Effector memory CD4-positive, alpha-beta T cell (primary cell): ENCODE results near the gene SLC5A11.
"Not testable (repeated sequence)": the region's sequence is repeated elsewhere in the genome, so short reads cannot be mapped to it uniquely, and the experiment has no call there.

Experiments
- DNase-seq, 3 donors: peaks; one replicate each; pipeline ENCODE4 v3.0.0-alpha.2; 2020
- H3K27ac ChIP-seq: 2 replicates; pipeline ENCODE4 v1.7.0; 2013; ENCODE audit warnings: mild to moderate bottlenecking, low read length, moderate library complexity; ENCODE audit not compliant: insufficient read depth, poor library complexity, severe bottlenecking
- H3K27me3 ChIP-seq: replicated peaks from 2 replicates; pipeline ENCODE4 v1.7.0; 2013; ENCODE audit warnings: mild to moderate bottlenecking, low read length; ENCODE audit not compliant: insufficient read depth, control insufficient read depth, poor library complexity, severe bottlenecking
- H3K36me3 ChIP-seq: 2 replicates; pipeline ENCODE4 v1.7.0; 2013; ENCODE audit warnings: mild to moderate bottlenecking, low read length, moderate library complexity; ENCODE audit not compliant: control insufficient read depth, insufficient read depth
- H3K4me1 ChIP-seq: 2 replicates; pipeline ENCODE4 v1.7.0; 2013; ENCODE audit warnings: low read length, mild to moderate bottlenecking; ENCODE audit not compliant: control insufficient read depth, insufficient read depth, poor library complexity, severe bottlenecking
- H3K4me3 ChIP-seq: 2 replicates; pipeline ENCODE4 v1.7.0; 2013; ENCODE audit warnings: low read length, low read depth, mild to moderate bottlenecking; ENCODE audit not compliant: insufficient read depth, poor library complexity, severe bottlenecking
- H3K9me3 ChIP-seq: 2 replicates; pipeline ENCODE4 v1.7.0; 2013; ENCODE audit warnings: mild to moderate bottlenecking, low read length, moderate library complexity; ENCODE audit not compliant: control insufficient read depth

Gene SLC5A11

GRCh38 chr16:24856871-24857270, 11.1 kb downstream of the SLC5A11 start:
- DNase-seq, H3K36me3 ChIP-seq, H3K9me3 ChIP-seq, H3K27ac ChIP-seq, H3K27me3 ChIP-seq, H3K4me1 ChIP-seq, H3K4me3 ChIP-seq: not testable (repeated sequence)

GRCh38 chr16:24858219-24859041, 12.7 kb downstream of the SLC5A11 start:
- Histone ChIP-seq H3K9me3 (no peaks in the 10 kb centered on the region), H3K27me3 (no peaks in the 10 kb centered on the region), H3K27ac (no peak overlapping the region), H3K4me3 (no peak overlapping the region), H3K4me1 (no peaks in the 10 kb centered on the region), H3K36me3 (no peaks in the 10 kb centered on the region)
- DNase-seq = peak in 1 of 3 donors; percentile 7

- H3K36me3 ChIP-seq = no peaks in the 10 kb centered on the region
- no peak overlapping the region for H3K27ac ChIP-seq
- H3K4me3 ChIP-seq = no peak overlapping the region
- H3K4me1 ChIP-seq = no peaks in the 10 kb centered on the region
- H3K9me3 ChIP-seq = no peaks in the 10 kb centered on the region
- no peaks in the 10 kb centered on the region for H3K27me3 ChIP-seq
- DNase-seq = no peak
Observed at GRCh38 chr16:24861461-24861860, 15.7 kb downstream of the SLC5A11 start.

GRCh38 chr16:24863582-24864437, 18.0 kb downstream of the SLC5A11 start:
- Histone ChIP-seq H3K9me3 (no peaks in the 10 kb centered on the region), H3K4me1 (no peaks in the 10 kb centered on the region), H3K27me3 (no peaks in the 10 kb centered on the region), H3K36me3 (no peaks in the 10 kb centered on the region), H3K4me3 (no peak overlapping the region), H3K27ac (no peak overlapping the region)
- no peak for DNase-seq

GRCh38 chr16:24869033-24869432, 23.3 kb downstream of the SLC5A11 start:
- Histone ChIP-seq H3K27me3 (no peaks in the 10 kb centered on the region), H3K9me3 (no peaks in the 10 kb centered on the region), H3K36me3 (no peaks in the 10 kb centered on the region), H3K27ac (no peak overlapping the region), H3K4me1 (no peaks in the 10 kb centered on the region), H3K4me3 (no peak overlapping the region)
- no peak for DNase-seq

- H3K27ac ChIP-seq = no peak overlapping the region
- H3K36me3 ChIP-seq = no peaks in the 10 kb centered on the region
- no peak overlapping the region for H3K4me3 ChIP-seq
- no peak for DNase-seq
- H3K27me3 ChIP-seq = no peaks in the 10 kb centered on the region
- H3K4me1 ChIP-seq = no peaks in the 10 kb centered on the region
- H3K9me3 ChIP-seq = no peaks in the 10 kb centered on the region
Observed at GRCh38 chr16:24871891-24872290, 26.1 kb downstream of the SLC5A11 start.

- H3K4me3 ChIP-seq = no peak overlapping the region
- no peaks in the 10 kb centered on the region for H3K36me3 ChIP-seq
- H3K4me1 ChIP-seq = no peaks in the 10 kb centered on the region
- H3K9me3 ChIP-seq = no peaks in the 10 kb centered on the region
- H3K27ac ChIP-seq = no peak overlapping the region
- no peak for DNase-seq
- no peaks in the 10 kb centered on the region for H3K27me3 ChIP-seq
Observed at GRCh38 chr16:24873028-24873427, 27.3 kb downstream of the SLC5A11 start.

- Histone ChIP-seq H3K27ac (no peak overlapping the region), H3K4me3 (no peak overlapping the region), H3K36me3 (no peaks in the 10 kb centered on the region), H3K4me1 (no peaks in the 10 kb centered on the region), H3K9me3 (no peaks in the 10 kb centered on the region), H3K27me3 (no peaks in the 10 kb centered on the region)
- no peak for DNase-seq
Observed at GRCh38 chr16:24875466-24875865, 29.7 kb downstream of the SLC5A11 start.

- H3K36me3 ChIP-seq = no peaks in the 10 kb centered on the region
- no peak overlapping the region for H3K4me3 ChIP-seq
- H3K27me3 ChIP-seq = no peaks in the 10 kb centered on the region
- H3K27ac ChIP-seq = no peak overlapping the region
- H3K9me3 ChIP-seq = no peaks in the 10 kb centered on the region
- no peaks in the 10 kb centered on the region for H3K4me1 ChIP-seq
- no peak for DNase-seq
Observed at GRCh38 chr16:24876231-24876630, 30.5 kb downstream of the SLC5A11 start.

- H3K27me3 ChIP-seq = no peaks in the 10 kb centered on the region
- no peaks in the 10 kb centered on the region for H3K9me3 ChIP-seq
- DNase-seq = no peak
- H3K27ac ChIP-seq = no peak overlapping the region
- H3K4me1 ChIP-seq = no peaks in the 10 kb centered on the region
- H3K36me3 ChIP-seq = no peaks in the 10 kb centered on the region
- no peak overlapping the region for H3K4me3 ChIP-seq
Observed at GRCh38 chr16:24879684-24880083, 33.9 kb downstream of the SLC5A11 start.
